CD14-positive monocyte (primary cell): ENCODE measurements around the gene ANTXR2. TPM values are rescaled to one million over a fixed set of nuclear protein-coding genes. Genes with fewer than 3 reads are reported as not detected.

ENCODE experiments used
- DNase-seq, 3 donors: peaks; one replicate each; pipeline ENCODE4 v3.0.0-alpha.2; 2011 to 2022
- H2AFZ ChIP-seq: 2 replicates; pipeline ENCODE4 v1.6.0; 2012; ENCODE audit warnings: mild to moderate bottlenecking, low read depth, low read length, inconsistent platforms; ENCODE audit not compliant: insufficient read depth, poor library complexity, severe bottlenecking
- H3K27ac ChIP-seq, 2 donors: 1 replicate in 1 of 2; 2 replicates in 1 of 2; pipeline ENCODE4 v1.5.1; 2012 to 2013; ENCODE audit warnings: low read length in 2 of 2, control low read depth in 1 of 2, inconsistent platforms in 1 of 2, low read depth in 1 of 2, mild to moderate bottlenecking in 1 of 2
- H3K27me3 ChIP-seq, 2 donors: one replicate each; pipeline versions ENCODE4 v1.6.0 to v1.6.1; 2011 to 2013; ENCODE audit warnings: low read length in 2 of 2; ENCODE audit not compliant: control insufficient read depth in 2 of 2, insufficient read depth in 2 of 2
- H3K36me3 ChIP-seq, 2 donors: replicated peaks in 1 of 2; 1 replicate in 1 of 2; 2 replicates in 1 of 2; pipeline versions ENCODE4 v1.5.1 to v1.6.1; 2012 to 2013; ENCODE audit warnings: low read length in 2 of 2, control low read depth in 1 of 2, inconsistent platforms in 1 of 2, mild to moderate bottlenecking in 1 of 2; ENCODE audit not compliant: insufficient read depth in 2 of 2, control insufficient read depth in 1 of 2
- H3K4me1 ChIP-seq, 2 donors: 1 replicate in 1 of 2; 2 replicates in 1 of 2; pipeline versions ENCODE4 v1.5.1 to v1.6.1; 2012 to 2013; ENCODE audit warnings: low read length in 2 of 2, control low read depth in 1 of 2, inconsistent platforms in 1 of 2, mild to moderate bottlenecking in 1 of 2, moderate library complexity in 1 of 2; ENCODE audit not compliant: insufficient read depth in 2 of 2, control insufficient read depth in 1 of 2
- H3K4me2 ChIP-seq: replicated peaks from 2 replicates; pipeline ENCODE3; 2012; ENCODE audit warnings: low read length, moderate library complexity, mild to moderate bottlenecking; ENCODE audit not compliant: poor library complexity, severe bottlenecking; ENCODE audit errors: extremely low read depth
- H3K4me3 ChIP-seq, 3 experiments: fragments of 200-600 bp in 1 of 3; sonication (generic) in 1 of 3; replicated peaks in 1 of 3; 1 replicate in 2 of 3; 2 replicates in 1 of 3; pipeline ENCODE4 v1.5.1; 2011 to 2013; ENCODE audit warnings: low read length in 3 of 3, mild to moderate bottlenecking in 3 of 3, control low read depth in 2 of 3, low read depth in 2 of 3, inconsistent platforms in 1 of 3, moderate library complexity in 1 of 3
- H3K79me2 ChIP-seq: 2 replicates; pipeline ENCODE4 v1.6.0; 2012; ENCODE audit warnings: mild to moderate bottlenecking, control low read depth, inconsistent platforms, low read length, moderate library complexity; ENCODE audit not compliant: insufficient read depth
- H3K9ac ChIP-seq: 2 replicates; pipeline ENCODE4 v1.6.0; 2017; ENCODE audit warnings: low read length, mild to moderate bottlenecking; ENCODE audit not compliant: insufficient read depth, poor library complexity, severe bottlenecking
- H3K9me3 ChIP-seq, 2 donors: replicated peaks in 1 of 2; 1 replicate in 1 of 2; 2 replicates in 1 of 2; pipeline versions ENCODE4 v1.5.1 to v1.6.1; 2012 to 2013; ENCODE audit warnings: low read length in 2 of 2, control low read depth in 1 of 2; ENCODE audit not compliant: control insufficient read depth in 1 of 2, insufficient read depth in 1 of 2
- H4K20me1 ChIP-seq: 2 replicates; pipeline ENCODE4 v1.6.0; 2012; ENCODE audit warnings: mild to moderate bottlenecking, low read length, control low read depth, moderate library complexity; ENCODE audit not compliant: insufficient read depth
- H3K27ac Mint-ChIP-seq, 7 donors: one replicate each; pipeline ENCODE4 v1.8.0; 2020; ENCODE audit warnings: mild to moderate bottlenecking in 7 of 7, mixed read lengths in 7 of 7, moderate library complexity in 6 of 7, inconsistent platforms in 2 of 7
- H3K27me3 Mint-ChIP-seq, 3 donors: one replicate each; pipeline ENCODE4 v1.8.0; 2021 to 2022; ENCODE audit warnings: low read depth in 3 of 3, mild to moderate bottlenecking in 3 of 3, mixed read lengths in 3 of 3, moderate library complexity in 3 of 3, inconsistent platforms in 1 of 3
- H3K36me3 Mint-ChIP-seq, 2 donors: one replicate each; pipeline ENCODE4 v1.8.0; 2020; ENCODE audit warnings: mixed read lengths in 2 of 2, inconsistent platforms in 1 of 2, mild to moderate bottlenecking in 1 of 2
- H3K4me1 Mint-ChIP-seq: one replicate; pipeline ENCODE4 v1.8.0; 2020; ENCODE audit warnings: mild to moderate bottlenecking, mixed read lengths
- H3K4me3 Mint-ChIP-seq, 2 donors: one replicate each; pipeline ENCODE4 v1.8.0; 2020; ENCODE audit warnings: mild to moderate bottlenecking in 2 of 2, mixed read lengths in 2 of 2, moderate library complexity in 1 of 2
- H3K9me3 Mint-ChIP-seq, 7 donors: one replicate each; pipeline ENCODE4 v1.8.0; 2020 to 2022; ENCODE audit warnings: mixed read lengths in 7 of 7, mild to moderate bottlenecking in 6 of 7, moderate library complexity in 6 of 7, inconsistent platforms in 2 of 7
- CTCF ChIP-seq: fragments of 200-600 bp; IDR thresholded peaks from one replicate; pipeline ENCODE4 v1.8.0; 2022; ENCODE audit warnings: antibody characterized with exemption, mild to moderate bottlenecking
- WGBS: methylation state at CpG from one replicate; pipeline ENCODE4 v1.1.5; 2013; ENCODE audit warnings: missing lambda C conversion rate; ENCODE audit not compliant: insufficient coverage; 5-methylcytosine and 5-hydroxymethylcytosine counted together
- intact Hi-C, 2 donors: fragments of 100-400 bp; cut with micrococcal nuclease; formaldehyde crosslinking; loops; one replicate each; pipeline versions ENCODE4 v1.15.0 to v1.15.1; 2023
- polyA plus RNA-seq, 3 donors: library from polyadenylated mRNA; depleted of rRNA in 1 of 3; unstranded in 2 of 3; stranded (reverse) in 1 of 3; fragments of 300-500 nt in 2 of 3; fragments of >200 nt in 1 of 3; fragmentation: Illumina TruSeq in 2 of 3; gene quantifications; 1 replicate in 2 of 3; 2 replicates in 1 of 3; pipeline ENCODE4 v1.2.3, GENCODE V29; 2012 to 2021

ANTXR2 gene
- polyA plus RNA-seq, 3 donors = 15.4 to 69.6 (median 59.2) TPM

GRCh38 chr4:79856196-79856595 is 216.8 kb downstream of the ANTXR2 start:
- TF ChIP-seq CTCF = no peak
- no peaks in the 10 kb centered on the region for H3K36me3 Mint-ChIP-seq
- Histone ChIP-seq H3K79me2 (no peaks in the 10 kb centered on the region), H3K4me2 (no peak overlapping the region), H3K4me1 (no peaks in the 10 kb centered on the region), H3K9ac (no peak overlapping the region), H3K36me3 (no peaks in the 10 kb centered on the region), H3K4me3 (no peak overlapping the region), H3K9me3 (no peaks in the 10 kb centered on the region), H4K20me1 (no peaks in the 10 kb centered on the region), H2AFZ (no peak overlapping the region), H3K27ac (no peak overlapping the region), H3K27me3 (no peaks in the 10 kb centered on the region)
- 94% methylated on average over 2 of the region's 3 CpGs for WGBS
- no peaks in the 10 kb centered on the region for H3K9me3 Mint-ChIP-seq
- no peak overlapping the region for H3K27ac Mint-ChIP-seq
- H3K27me3 Mint-ChIP-seq = no peaks in the 10 kb centered on the region
- no peak for DNase-seq
- no peaks in the 10 kb centered on the region for H3K4me1 Mint-ChIP-seq
- intact Hi-C loops = no loop called here
- H3K4me3 Mint-ChIP-seq = no peak overlapping the region

- H3K4me3 Mint-ChIP-seq = no peak overlapping the region
- TF ChIP-seq CTCF = no peak
- Histone ChIP-seq H3K27ac (no peak overlapping the region), H3K79me2 (no peaks in the 10 kb centered on the region), H3K4me2 (no peak overlapping the region), H4K20me1 (no peaks in the 10 kb centered on the region), H3K36me3 (no peaks in the 10 kb centered on the region), H2AFZ (no peak overlapping the region), H3K9me3 (no peaks in the 10 kb centered on the region), H3K27me3 (no peaks in the 10 kb centered on the region), H3K9ac (no peak overlapping the region), H3K4me3 (no peak overlapping the region), H3K4me1 (no peaks in the 10 kb centered on the region)
- no peaks in the 10 kb centered on the region for H3K36me3 Mint-ChIP-seq
- H3K4me1 Mint-ChIP-seq = no peaks in the 10 kb centered on the region
- no peaks in the 10 kb centered on the region for H3K27me3 Mint-ChIP-seq
- WGBS = 40% methylated on average over 1 of the region's 4 CpGs
- no peaks in the 10 kb centered on the region for H3K9me3 Mint-ChIP-seq
- H3K27ac Mint-ChIP-seq = no peak overlapping the region
- DNase-seq = no peak
- intact Hi-C loops = no loop called here
These were observed 218.1 kb downstream of the ANTXR2 start for GRCh38 chr4:79854856-79855502.
